GM12878 (cell line): ENCODE measurements around the gene SMG9.

Experiments
- BACH1 ChIP-seq: fragments of 450-650 bp; IDR thresholded peaks from 2 replicates; pipeline ENCODE4 v1.6.1; 2017; ENCODE audit warnings: mild to moderate bottlenecking, borderline replicate concordance
- NBN ChIP-seq: fragments of 450-650 bp; IDR thresholded peaks from 2 replicates; pipeline ENCODE4 v1.6.1; 2016

DNA sequence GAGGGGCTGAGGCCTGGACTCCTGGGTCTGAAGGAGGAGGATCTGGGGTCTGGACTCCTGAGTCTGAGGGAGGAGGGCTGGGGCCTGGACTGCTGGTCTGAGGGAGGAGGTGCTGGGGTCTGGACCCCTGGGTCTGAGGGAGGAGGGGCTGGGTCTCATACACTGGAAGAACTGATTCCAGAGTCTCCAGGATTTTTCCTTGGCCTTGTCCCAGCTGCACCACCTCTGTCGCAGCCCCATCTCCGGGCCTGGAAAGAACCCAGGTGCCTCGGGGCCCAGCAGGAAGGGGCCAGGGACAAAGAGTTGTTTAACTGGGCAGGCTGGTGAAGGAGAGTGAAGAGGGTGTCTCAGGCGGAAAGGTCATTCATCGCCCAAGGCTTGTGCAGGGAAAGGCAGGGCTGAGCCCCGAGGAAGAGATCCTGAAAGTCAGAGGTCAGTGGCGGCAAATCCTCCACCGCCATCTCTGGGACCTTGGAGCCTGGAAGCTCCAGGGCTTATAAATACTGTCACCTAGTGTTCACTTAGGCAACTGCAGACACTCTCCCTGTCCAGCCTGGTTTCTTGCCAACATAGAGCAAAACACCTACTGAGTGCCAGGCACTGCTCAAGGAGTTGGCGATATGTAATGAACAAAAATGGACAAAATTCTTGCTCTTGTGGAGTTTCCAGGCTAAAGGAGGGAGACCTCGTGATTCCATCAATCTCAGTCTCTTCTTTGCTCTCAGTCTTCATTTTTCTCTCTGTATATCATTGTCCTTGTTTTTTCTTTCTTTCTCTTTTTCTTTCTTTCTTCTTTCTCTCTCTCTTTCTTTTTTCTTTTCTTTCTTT lies 30.4 kb upstream of the SMG9 start:
- TF ChIP-seq NBN (no peak), BACH1 (no peak)
